ENCODE results near the gene PITPNM2.

DNA sequence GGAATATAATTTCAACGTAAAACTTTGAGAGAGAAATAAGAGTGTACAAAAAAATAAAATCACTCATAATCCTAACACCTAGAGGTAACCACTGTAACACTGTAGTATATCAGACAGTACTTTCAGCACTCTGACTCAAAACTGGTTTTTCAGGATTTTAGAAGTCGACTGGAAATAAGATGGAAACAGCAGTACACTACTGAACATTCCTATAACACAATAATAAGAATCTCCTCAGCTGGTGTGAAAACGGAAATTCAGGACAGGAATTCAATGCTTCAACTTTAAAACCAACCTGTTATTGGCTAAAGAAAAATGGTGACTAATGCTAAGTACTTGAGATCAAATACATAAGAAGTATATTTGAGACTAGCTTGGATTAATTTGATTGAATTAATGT is 12.3 kb upstream of the PITPNM2 start:
- TF ChIP-seq REST (IDR thresholded peaks at IDR 0.05; ENCODE audit: insufficient replicate concordance, low read depth) (no peak), GABPA (IDR thresholded peaks at IDR 0.05; ENCODE audit: low read depth) (no peak), POLR2AphosphoS5 (IDR thresholded peaks at IDR 0.05; ENCODE audit: low read depth) (no peak), SPI1 (IDR thresholded peaks at IDR 0.05; ENCODE audit: borderline replicate concordance, low read depth) (no peak)
- TF ChIP-seq, protein P1, sequence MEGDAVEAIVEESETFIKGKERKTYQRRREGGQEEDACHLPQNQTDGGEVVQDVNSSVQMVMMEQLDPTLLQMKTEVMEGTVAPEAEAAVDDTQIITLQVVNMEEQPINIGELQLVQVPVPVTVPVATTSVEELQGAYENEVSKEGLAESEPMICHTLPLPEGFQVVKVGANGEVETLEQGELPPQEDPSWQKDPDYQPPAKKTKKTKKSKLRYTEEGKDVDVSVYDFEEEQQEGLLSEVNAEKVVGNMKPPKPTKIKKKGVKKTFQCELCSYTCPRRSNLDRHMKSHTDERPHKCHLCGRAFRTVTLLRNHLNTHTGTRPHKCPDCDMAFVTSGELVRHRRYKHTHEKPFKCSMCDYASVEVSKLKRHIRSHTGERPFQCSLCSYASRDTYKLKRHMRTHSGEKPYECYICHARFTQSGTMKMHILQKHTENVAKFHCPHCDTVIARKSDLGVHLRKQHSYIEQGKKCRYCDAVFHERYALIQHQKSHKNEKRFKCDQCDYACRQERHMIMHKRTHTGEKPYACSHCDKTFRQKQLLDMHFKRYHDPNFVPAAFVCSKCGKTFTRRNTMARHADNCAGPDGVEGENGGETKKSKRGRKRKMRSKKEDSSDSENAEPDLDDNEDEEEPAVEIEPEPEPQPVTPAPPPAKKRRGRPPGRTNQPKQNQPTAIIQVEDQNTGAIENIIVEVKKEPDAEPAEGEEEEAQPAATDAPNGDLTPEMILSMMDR (IDR thresholded peaks at IDR 0.05; ENCODE audit: insufficient read depth, low read length), result no peak
